HL-60 (cell line): ENCODE results near the gene S100A8.

Experiments
- CTCF ChIP-seq: IDR thresholded peaks from one replicate; pipeline ENCODE4 v1.5.1; 2011; ENCODE audit warnings: low read length, control low read depth, inconsistent platforms; ENCODE audit not compliant: insufficient read depth
- POLR2AphosphoS5 ChIP-seq: IDR thresholded peaks from 2 replicates; pipeline ENCODE4 v1.6.1; 2012; ENCODE audit warnings: low read depth
- REST ChIP-seq: IDR thresholded peaks from 2 replicates; pipeline ENCODE4 v1.6.1; 2012; ENCODE audit warnings: low read depth; ENCODE audit not compliant: insufficient replicate concordance

DNA sequence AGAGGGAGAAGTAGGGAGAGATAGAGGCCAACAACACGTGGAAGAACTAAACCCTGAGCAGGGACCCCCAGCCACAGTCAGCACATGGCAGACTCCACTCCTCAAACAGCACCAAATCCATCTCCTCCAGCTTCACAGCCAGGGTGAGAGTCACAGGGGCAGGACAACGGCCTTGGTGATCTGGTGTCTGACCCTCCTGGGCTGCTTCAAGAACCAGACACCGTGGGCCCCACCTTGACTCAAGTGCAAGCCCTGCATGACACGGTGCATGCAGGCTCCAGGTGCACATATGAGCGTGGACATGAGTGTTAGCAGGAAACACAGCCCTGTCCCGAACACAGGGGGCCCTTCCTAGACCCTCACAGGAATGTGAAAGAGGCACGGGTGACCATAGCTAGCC, 47.7 kb upstream of the S100A8 start:
- no peak for TF ChIP-seq CTCF
- TF ChIP-seq POLR2AphosphoS5 = no peak
- no peak for TF ChIP-seq REST
